Coronary artery (tissue), 2 donors: ENCODE measurements around the gene ZDHHC23.

Source experiments
- DNase-seq: peaks from one replicate; pipeline ENCODE4 v3.0.0-alpha.2; 2017; ENCODE audit warnings: low spot score
- H3K27ac ChIP-seq, 2 donors: fragments of 200-600 bp; sonication (generic); one replicate each; pipeline ENCODE4 v1.5.1; 2016 to 2019
- H3K4me3 ChIP-seq: fragments of 200-600 bp; sonication (generic); 2 replicates; pipeline ENCODE4 v1.5.1; 2016; ENCODE audit warnings: mild to moderate bottlenecking, moderate library complexity
- CTCF ChIP-seq: fragments of 200-600 bp; sonication (generic); IDR thresholded peaks from one replicate; pipeline ENCODE4 v1.5.1; 2019; ENCODE audit warnings: antibody characterized with exemption

ZDHHC23 gene

GRCh38 chr3:113914646-113915045 is 33.2 kb upstream of the ZDHHC23 start:
- Histone ChIP-seq H3K27ac (no peak overlapping the region), H3K4me3 (no peak overlapping the region)
- no peak for TF ChIP-seq CTCF
- DNase-seq: no peak

GRCh38 chr3:113927556-113927955 is 20.3 kb upstream of the ZDHHC23 start:
- Histone ChIP-seq H3K27ac (no peak overlapping the region), H3K4me3 (no peak overlapping the region)
- no peak for TF ChIP-seq CTCF
- no peak for DNase-seq

- DNase-seq: no peak
- peak overlapping the region; percentile 87 for H3K4me3 ChIP-seq
- TF ChIP-seq CTCF: no peak
- no peak overlapping the region for H3K27ac ChIP-seq
These were observed 982 bp upstream of the ZDHHC23 start for GRCh38 chr3:113946831-113947230.

- peak overlapping the region; percentile 87 for H3K4me3 ChIP-seq
- DNase-seq: peak; percentile 73
- TF ChIP-seq CTCF: no peak
- H3K27ac ChIP-seq: peak overlapping the region in 1 of 2 donors; percentile 63
These were observed 453 bp downstream of the ZDHHC23 start for GRCh38 chr3:113948015-113948917.

GRCh38 chr3:113952921-113953320 is 5.1 kb downstream of the ZDHHC23 start:
- TF ChIP-seq CTCF: no peak
- no peak overlapping the region for H3K4me3 ChIP-seq
- no peak for DNase-seq
- H3K27ac ChIP-seq: no peak overlapping the region

- no peak for TF ChIP-seq CTCF
- no peak overlapping the region for H3K27ac ChIP-seq
- H3K4me3 ChIP-seq: no peak overlapping the region
- no peak for DNase-seq
These were observed 5.9 kb downstream of the ZDHHC23 start for GRCh38 chr3:113953677-113954076.

GRCh38 chr3:113954091-113954685 is 6.4 kb downstream of the ZDHHC23 start:
- no peak overlapping the region for H3K27ac ChIP-seq
- no peak for TF ChIP-seq CTCF
- H3K4me3 ChIP-seq: no peak overlapping the region
- DNase-seq: no peak
